ENCODE measurements around the gene PHF19. TPM values are rescaled to one million over a fixed set of nuclear protein-coding genes. Genes with fewer than 3 reads are reported as not detected.

Gene PHF19
- polyA plus RNA-seq, 3 donors = 4.1 to 37.8 (median 10.6) TPM

DNA sequence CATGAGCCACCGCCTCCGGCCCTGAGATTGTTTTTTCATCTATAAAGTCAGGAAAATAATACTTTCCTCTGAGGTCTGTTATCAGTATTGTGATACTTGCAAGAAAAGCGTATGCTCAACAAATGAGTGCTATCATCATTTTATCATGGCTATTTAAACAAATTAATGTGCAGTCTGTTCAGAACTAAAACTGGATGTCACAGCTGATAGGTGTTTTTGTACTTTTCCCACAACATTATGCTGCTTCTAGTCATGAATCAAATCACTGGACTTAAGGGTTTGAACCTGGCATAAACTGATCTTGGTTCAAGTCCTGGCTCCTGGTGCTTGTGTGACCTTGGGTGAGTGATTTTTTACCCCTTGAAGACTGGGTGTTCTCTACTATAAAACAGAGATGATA is 21.4 kb upstream of the PHF19 start:
- no peak overlapping the region for H3K27ac ChIP-seq (ENCODE audit: low read depth, low read length)
- WGBS, 3 donors = 78 to 93% (median 93%) methylated on average over 3 of the region's 3 CpGs

DNA sequence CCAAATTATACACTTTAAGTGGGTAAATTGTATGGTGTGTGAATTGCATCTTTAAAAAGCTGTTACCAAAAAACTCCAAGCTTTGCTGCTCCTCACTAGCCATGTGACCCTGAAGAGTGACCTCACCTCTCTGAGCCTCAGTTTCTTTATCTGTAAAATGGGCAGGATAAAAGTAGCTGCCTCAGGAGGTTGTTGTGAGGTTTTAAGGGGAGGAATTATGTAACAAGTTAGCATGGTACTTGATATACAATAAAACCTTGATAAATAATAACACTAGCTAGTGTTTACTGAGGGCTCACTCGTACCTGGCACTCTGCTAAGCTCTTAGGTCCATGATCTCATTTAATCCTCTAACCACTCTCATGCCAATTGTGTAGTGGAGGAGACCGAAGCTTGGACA is 19.0 kb upstream of the PHF19 start:
- WGBS, 3 donors = 93 to 97% (median 95%) methylated on average over 2 of the region's 2 CpGs
- H3K27ac ChIP-seq (ENCODE audit: low read depth, low read length) = no peak overlapping the region

DNA sequence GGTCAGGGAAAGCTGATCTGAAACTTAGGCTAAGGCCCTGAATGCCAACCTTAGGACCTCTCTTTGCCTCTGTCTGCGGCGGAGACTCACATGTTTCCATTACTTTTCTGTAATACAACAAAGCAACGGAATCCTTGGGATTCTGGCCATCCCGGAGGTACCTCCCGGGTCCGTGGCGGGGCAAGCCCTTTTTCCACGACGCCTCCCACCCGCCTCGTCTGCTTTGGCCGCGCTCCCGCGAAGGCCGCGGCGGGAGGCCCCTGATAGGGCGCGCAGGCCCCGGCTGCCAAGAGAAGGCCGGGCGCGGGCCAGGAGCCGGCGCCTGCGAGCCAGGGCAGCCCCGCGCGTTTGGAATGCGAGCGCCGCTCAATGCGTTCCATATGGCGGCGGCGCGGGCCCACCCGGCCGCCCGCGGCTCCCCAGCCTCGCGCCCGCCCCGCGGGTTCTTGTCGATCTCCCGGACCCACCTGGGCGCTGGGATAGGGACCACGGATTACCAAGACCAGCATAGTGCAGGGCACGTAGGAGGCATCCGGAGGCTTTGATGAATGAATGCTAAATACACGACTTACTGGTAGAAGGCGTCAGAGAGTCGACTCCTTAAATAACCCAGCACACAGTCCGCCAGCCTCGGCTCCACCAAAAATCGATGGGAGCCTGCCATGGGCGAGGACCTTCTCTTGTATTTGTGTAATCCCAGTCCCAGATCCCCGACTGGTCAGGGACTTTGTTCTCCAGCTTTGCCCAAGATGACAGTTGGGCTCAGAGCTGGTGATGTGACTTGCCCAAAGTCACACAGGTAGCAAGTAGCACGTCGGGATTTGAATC is 17.5 kb upstream of the PHF19 start:
- H3K27ac ChIP-seq (ENCODE audit: low read depth, low read length) = peak overlapping the region; percentile 19
- WGBS, 3 donors = 17 to 59% (median 40%) methylated on average over 56 to 63 of the region's 63 CpGs

DNA sequence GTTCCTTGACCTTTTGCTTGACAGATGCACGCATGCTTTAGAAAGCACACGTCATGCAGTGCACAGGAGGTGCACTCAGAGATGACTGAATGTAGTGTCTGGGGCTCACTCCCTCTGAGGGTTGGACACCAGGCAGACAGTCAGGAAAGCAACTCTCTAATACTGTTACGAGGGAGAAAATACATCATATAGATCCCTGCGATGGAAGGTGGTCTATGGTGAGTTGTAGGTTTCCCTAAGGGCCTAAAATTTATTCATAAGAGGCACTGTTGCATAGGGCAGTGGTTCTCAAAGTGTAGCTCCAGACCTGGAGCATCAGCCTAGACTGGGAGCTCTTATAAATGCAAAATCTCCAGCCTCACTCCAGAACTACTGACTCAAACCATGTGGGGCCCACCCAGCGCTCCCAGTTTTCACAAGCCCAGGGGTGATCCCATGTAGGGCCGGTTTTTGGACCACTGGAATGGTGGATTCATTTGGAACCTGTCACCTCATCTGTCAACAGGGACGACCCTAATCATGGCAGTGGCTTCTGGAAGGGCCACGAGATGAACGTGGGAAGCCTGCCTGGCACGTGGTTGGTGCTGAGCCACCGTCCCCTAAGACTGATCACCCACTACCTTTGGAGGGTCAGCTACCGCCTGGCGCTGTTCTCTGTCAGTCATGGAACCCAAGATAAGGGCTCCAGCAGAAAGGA is 16.8 kb upstream of the PHF19 start:
- no peak overlapping the region for H3K27ac ChIP-seq (ENCODE audit: low read depth, low read length)
- 90 to 95% (median 92%) methylated on average over 13 of the region's 13 CpGs for WGBS, 3 donors

DNA sequence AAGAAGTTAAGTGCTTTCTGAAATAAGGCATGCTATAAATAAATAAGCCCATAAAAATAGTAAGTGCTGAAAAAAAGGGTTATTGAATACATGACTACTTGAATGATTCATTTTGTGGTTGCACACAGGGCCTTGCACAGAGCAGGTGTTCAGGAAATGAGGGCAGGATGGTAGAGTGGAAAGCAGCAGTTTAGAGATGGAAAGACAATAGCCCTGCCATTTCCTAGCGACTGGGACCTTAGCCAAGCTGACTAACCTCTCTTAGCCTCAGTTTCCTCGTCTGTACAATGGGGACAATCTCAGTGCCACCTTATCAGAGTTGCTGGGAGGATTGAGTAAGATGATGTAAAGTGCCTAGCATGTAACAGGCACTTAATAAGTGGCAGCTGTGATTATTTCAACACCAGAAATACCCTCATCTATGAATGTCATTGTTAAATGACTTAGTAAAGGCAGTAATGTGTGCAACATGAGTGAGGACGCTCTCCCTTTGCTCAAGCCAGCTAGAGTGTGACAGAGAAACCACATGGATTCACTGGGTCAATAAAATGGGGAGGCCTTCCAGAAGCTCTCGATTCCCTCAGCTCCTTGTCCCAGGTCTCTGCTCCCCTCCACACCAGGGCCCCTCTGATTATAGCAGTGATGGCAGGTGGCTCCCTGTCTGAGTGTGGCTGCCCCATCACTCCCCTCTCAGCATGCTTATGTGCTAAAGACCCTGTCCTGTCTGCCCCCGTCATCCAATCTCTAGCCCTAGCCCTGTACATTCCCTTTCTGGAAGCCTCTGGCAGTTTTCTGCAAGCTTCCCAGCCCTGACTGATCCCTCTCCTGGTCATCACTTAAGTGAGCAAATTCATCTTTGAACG is 16.0 kb upstream of the PHF19 start:
- WGBS, 3 donors = 71 to 92% (median 74%) methylated on average over 6 of the region's 6 CpGs
- H3K27ac ChIP-seq (ENCODE audit: low read depth, low read length) = no peak overlapping the region

DNA sequence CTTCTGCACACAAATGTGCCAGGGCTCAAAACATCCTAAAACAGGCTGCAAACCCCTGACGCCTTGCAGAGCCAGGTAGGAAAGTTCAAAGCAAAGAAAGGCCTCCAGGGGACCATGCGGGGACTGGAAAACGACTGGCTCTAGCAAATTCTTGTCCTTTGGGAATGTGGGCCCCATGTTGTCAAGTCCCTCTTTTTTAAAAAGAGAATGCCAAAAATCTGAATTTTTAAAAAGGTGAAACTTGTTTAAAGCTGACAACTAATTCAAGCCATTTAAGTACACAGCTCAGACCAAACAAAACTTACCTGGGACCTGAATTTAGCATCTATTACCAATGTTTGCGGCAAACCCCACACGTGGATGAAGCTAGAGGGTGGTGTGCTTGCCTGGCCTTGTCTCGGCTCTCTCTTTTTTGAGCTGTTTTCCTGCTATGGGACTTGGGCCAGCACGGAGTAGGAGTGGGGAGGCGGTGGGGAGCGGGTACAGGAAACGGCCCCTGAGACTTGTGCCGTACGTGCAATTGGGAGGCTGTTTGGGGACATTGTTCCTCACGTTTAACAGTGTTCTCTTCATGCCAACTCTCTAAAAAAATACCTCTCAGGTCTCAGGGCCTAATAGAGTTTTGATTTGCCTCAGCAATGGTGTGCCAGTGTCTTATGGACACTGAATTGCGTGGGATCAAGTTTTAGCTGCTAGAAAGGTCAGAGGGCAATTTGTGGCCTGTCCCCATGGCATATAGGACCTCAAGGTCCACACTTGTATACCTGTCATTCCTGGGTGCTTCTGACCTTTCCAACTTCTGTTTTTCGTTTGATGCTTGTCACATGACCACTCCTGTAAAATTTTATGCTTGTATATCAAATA is 15.1 kb upstream of the PHF19 start:
- no peak overlapping the region for H3K27ac ChIP-seq (ENCODE audit: low read depth, low read length)
- 54 to 76% (median 55%) methylated on average over 15 of the region's 15 CpGs for WGBS, 3 donors

DNA sequence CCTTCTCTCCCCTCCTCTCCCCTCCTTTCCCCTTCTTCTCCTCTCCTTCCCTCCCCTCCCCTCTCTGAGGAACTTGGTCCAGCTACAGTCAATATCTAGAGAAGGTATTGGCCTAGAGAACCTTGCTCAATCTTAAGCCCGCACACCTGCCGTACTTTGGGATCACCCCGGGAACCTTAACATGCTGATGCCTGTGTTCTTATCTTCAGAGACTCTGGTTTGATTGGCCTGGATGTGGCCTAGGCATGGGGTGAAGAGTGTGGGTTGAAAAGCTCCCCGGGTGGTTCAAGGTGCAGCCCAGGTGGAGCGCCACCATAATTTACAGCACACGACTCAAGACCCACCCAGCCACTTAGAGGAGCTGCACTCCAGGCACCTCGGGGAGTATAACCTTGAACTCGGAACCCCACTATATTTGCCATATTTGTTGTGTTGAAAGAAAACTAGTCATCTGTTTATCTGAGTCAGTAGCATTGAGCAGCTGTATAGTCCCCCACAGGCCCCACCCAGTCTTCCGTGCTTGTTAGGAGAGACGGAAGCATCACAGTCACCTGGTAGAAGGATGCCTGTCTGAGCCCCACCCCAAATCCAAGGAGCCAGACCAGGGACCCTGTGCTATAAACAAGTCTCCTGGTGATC is 14.4 kb upstream of the PHF19 start:
- 76 to 94% (median 92%) methylated on average over 10 of the region's 10 CpGs for WGBS, 3 donors
- H3K27ac ChIP-seq (ENCODE audit: low read depth, low read length) = no peak overlapping the region

DNA sequence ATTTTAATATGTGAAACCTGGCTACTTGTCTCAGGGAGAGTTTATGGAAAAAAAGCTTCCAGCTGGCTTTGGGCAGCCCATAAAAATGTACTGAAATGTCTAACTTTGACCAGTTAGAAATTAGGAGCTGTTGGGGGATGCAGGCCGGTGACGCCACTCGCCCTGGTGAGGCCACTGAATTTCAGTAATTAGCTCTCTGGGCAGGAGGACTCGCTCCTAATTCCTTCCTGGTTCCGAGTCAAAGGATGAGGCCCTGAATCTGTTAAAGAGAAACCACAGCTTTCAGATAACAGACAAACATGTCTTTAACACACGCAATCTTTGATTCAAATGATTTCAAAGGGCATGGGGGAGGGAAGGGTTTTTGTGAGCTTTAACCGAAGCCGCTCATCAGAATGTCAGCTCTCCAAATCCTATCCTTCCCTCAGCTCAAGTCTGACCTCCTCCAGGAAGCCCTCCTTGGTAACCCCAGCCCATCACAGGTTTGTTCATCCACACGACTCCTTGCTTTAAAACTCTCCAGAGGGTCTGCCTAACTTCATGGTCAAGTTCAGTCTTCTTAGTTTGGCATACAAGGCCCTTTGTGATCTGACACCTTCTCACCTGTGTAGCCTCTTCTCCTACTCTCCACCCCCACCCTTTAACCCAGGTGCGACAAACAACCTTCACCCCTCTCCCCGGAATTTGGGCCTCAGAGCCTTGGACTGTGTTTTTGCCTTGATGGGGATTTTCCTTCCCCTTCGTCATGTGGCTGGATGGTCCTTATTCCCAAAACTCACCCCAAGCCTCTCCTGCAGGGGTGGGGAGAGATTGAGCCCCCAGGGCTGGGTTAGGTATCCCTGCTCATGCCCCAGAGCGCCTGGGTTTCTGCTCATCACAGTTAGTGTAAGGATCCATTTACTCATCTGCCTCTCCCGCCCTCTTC is 13.6 kb upstream of the PHF19 start:
- 66 to 83% (median 67%) methylated on average over 14 of the region's 14 CpGs for WGBS, 3 donors
- H3K27ac ChIP-seq (ENCODE audit: low read depth, low read length) = no peak overlapping the region

DNA sequence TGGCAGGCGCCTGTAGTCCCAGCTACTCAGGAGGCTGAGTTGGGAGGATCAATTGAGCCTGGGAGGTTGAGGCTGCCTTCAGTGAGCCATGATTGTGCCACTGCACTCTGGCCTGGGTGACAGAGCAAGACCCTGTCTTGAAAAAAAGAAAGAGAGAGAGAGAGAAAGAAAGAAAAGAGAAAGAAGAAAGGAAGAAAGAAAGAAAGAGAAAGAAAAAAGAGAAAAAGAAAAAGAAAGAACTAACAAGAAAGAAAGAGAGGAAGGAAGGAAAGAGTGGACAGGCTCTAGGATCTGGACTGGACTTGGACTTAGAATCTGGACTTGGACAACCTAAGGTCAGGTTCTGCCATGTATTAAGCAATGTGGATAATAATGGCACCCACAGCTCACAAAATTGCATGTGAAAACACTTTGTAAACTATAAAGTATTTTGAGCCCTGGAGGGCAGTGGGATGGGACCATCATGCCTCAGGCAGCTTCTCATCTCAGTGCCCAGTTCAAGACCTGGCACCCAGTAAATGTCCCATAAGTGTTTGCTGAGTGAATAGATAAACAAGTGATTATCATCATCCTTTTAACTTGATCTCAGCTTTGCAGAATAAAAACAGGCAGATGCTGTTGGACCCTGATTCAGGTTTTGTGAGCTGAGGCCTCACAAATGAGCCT is 12.8 kb upstream of the PHF19 start:
- no peak overlapping the region for H3K27ac ChIP-seq (ENCODE audit: low read depth, low read length)
- 93 to 100% (median 100%) methylated on average over 1 of the region's 1 CpG for WGBS, 3 donors

DNA sequence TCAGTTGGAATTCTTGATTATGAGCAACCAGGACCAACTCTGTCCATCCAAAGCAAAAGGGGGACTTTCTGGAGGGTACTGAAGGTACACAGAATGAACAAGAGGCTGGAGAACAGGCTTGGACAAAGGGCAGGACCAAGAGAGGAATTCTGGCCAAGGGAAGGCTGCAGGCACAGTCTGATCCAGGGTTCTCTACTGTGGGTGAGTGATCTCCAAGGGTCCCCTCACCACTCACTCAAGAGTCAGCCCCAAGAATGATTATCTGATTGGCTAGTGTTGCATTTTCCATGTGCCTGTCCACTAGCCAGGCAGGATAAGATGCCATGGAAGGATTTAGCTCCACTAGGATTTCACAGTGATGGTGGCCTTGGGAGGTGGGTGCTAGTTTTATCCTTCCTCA is 11.6 kb upstream of the PHF19 start:
- H3K27ac ChIP-seq (ENCODE audit: low read depth, low read length) = no peak overlapping the region

DNA sequence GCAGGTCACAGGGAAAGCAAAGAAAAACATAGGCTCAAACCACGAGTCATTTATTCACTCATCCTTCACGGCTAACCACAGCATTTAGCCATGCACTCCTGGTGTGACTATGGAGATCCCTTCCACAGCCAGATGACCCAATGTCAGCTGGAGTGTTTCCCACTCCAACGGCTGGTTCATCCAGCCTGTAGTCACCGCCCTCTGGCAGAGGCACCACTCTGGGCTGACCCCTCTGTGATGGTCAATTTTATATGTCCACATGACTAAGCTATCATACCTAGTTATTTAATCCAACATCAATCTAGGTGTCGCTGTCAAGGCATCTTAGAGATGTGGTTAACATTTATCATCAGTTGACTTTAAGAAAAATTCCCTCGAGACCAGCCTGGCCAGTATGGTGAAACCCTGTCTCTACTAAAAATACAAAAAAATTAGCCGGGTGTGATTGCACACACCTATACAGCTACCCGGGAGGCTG is 9.5 kb upstream of the PHF19 start:
- WGBS, 3 donors = 65 to 70% (median 68%) methylated on average over 8 of the region's 8 CpGs
- no peak overlapping the region for H3K27ac ChIP-seq (ENCODE audit: low read depth, low read length)

DNA sequence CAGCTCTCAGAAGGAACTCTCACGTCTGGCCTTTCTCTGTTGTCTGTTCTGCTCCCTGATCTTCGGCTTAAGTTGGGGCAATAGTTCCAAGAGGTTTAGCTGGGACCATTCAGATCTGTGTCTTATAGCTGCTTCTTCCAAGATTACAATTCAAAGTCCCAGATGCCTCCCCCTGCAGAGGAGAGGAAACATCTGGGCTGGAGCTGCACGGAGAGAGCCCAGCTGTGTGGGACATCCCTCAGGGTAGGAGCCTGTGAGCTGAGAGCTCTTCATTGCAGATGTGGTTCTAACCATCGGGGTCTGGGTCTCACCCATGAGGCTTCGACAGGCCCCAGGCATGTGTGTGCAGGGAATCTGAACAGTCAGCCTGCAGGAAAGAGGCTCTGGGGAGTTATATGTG is 9.0 kb upstream of the PHF19 start:
- WGBS, 3 donors = 28 to 71% (median 33%) methylated on average over 5 of the region's 5 CpGs
- H3K27ac ChIP-seq (ENCODE audit: low read depth, low read length) = no peak overlapping the region

DNA sequence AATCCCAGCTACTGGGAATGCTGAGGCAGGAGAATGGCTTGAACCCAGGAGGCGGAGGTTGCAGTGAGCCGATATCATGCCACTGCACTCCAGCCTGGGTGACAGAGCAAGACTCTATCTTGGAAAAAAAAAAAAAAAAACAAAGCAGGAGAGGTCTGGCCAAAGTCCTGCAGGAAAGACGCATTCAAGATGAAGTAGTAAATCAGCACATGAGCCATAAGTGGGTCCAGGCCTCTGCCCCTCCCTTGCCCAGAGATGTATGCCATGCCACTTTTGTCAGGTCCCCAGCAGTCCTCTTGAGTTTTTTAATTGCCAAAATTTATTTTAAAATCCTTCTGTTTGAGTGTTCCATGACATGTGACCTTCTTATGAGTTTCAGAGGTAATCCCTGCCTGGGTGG is 8.5 kb upstream of the PHF19 start:
- WGBS, 3 donors = 52 to 90% (median 77%) methylated on average over 3 of the region's 3 CpGs
- H3K27ac ChIP-seq (ENCODE audit: low read depth, low read length) = no peak overlapping the region

DNA sequence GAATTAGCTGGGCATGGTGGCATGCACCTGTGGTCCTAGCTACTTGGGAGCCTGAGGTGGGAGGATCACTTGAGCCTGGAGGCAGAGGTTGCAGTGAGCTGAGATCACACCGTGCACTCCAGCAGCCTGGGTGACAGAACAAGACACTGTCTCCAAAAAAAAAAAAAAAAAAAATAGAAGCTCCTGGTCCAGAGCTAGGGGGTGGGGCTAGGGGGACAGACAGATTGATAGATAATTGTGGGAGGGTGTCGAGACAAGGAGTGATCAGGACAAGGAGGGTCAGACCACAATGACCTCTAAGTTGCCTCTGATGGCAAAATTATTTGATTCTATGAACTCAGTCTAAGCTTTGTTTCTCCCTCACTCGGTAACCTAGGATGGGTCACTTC is 6.6 kb upstream of the PHF19 start:
- H3K27ac ChIP-seq (ENCODE audit: low read depth, low read length) = no peak overlapping the region
- WGBS, 3 donors = 80 to 96% (median 91%) methylated on average over 3 of the region's 3 CpGs

DNA sequence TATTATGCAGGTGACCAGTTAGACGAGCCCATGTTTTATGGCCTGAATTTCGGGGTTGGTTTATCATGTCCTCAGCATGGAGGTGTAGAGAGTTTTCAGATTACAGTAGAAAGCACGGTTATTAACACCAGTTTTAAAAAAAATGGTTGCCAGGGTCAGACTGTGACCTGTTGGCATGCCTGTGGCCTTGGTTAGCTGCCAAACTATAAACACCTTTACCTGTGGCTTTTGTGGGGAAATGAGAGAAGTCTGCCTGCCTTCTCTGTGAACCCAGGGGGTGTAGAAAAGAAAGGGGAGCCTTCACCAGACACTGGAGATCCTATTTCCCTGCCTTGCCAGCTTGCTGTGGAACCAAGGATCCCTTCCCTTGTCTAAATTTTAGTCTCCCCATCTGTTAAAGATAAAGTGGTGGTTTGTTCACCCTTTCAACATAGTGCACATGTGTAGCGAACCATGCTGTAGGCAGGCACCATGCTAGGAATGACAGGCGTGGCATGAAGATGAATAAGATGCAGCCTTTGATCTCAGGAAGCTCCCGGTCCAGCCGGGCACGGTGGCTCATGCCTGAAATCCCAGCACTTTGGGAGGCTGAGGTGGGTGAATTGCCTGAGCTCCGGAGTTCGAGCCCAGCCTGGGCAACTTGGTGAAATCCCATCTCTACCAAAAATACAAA is 6.1 kb upstream of the PHF19 start:
- WGBS, 3 donors = 79 to 86% (median 84%) methylated on average over 10 of the region's 10 CpGs
- no peak overlapping the region for H3K27ac ChIP-seq (ENCODE audit: low read depth, low read length)

DNA sequence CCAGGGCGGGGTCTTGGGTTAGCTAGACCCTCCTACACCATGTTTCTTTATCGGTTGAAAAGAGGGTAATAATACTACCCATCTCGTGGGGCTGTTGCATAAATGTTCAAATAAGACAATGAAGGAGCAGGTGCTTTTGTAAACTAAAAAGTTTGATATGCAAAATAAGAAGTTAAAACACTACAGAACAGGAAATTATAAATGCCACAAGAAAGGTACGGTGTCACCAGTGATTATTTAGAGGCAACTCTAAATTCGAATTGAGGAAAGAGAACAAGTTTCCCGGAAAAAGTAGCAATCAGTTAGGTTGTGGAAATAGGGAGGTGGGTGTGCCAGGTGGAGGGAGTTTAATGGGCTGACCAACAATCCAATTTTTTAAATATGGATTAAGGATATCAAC is 2.5 kb upstream of the PHF19 start:
- H3K27ac ChIP-seq (ENCODE audit: low read depth, low read length) = no peak overlapping the region
- 63 to 78% (median 65%) methylated on average over 6 of the region's 6 CpGs for WGBS, 3 donors

Data from adipose tissue (tissue), 3 donors.